HepG2 (cell line): ENCODE data around the gene AHNAK.

Experiments
- ZBTB42 ChIP-seq: sonication (generic); formaldehyde crosslinking; IDR thresholded peaks from 2 replicates; pipeline ENCODE4 v1.5.0; 2020; ENCODE audit warnings: mild to moderate bottlenecking, missing genetic modification reagents
- ZBTB49 ChIP-seq: sonication (generic); formaldehyde crosslinking; IDR thresholded peaks from 2 replicates; pipeline ENCODE4 v1.4.0; 2020; ENCODE audit warnings: missing genetic modification reagents, borderline replicate concordance
- ZBTB8A ChIP-seq: sonication (generic); formaldehyde crosslinking; IDR thresholded peaks from 2 replicates; pipeline ENCODE4 v1.4.0; 2020; ENCODE audit warnings: mild to moderate bottlenecking, low read depth, missing genetic modification reagents, borderline replicate concordance

GRCh38 chr11:62595124-62595523, 48.5 kb upstream of the AHNAK start:
- TF ChIP-seq ZBTB8A (CRISPR knock-in tag) (no peak), ZBTB49 (CRISPR knock-in tag) (no peak), ZBTB42 (CRISPR knock-in tag) (no peak)
